Activated T-cell treated with anti-CD3 and anti-CD28 coated beads for 4 hours (primary cell): ENCODE data around the gene INTS4.
"Not testable (repeated sequence)": the region's sequence is repeated elsewhere in the genome, so short reads cannot be mapped to it uniquely, and the experiment has no call there.

Experiments
- DNase-seq: peaks from one replicate; pipeline ENCODE4 v3.0.0-alpha.2; 2020

Gene INTS4

GRCh38 chr11:78023426-78023825 lies 29.0 kb upstream of the INTS4 start:
- DNase-seq: no peak

- DNase-seq: no peak
Measured at GRCh38 chr11:78022397-78023396, 28.2 kb upstream of the INTS4 start, which contains the start of gene KCTD14. Gene KCTD14, minus strand, starts transcription at chr11:78023276. Its CDS starts 27 bp downstream, at chr11:78023249.

GRCh38 chr11:78021611-78022010 lies 27.1 kb upstream of the INTS4 start:
- no peak for DNase-seq

GRCh38 chr11:78020246-78020645 lies 25.8 kb upstream of the INTS4 start:
- no peak for DNase-seq

- DNase-seq: no peak
Measured at GRCh38 chr11:78019808-78020207, 25.3 kb upstream of the INTS4 start.

GRCh38 chr11:78015878-78016277 lies 21.4 kb upstream of the INTS4 start:
- DNase-seq: no peak

- not testable (repeated sequence) for DNase-seq
Measured at GRCh38 chr11:78014937-78015520, 20.6 kb upstream of the INTS4 start.

GRCh38 chr11:78011301-78011700 lies 16.8 kb upstream of the INTS4 start:
- no peak for DNase-seq

GRCh38 chr11:78010755-78011154 lies 16.3 kb upstream of the INTS4 start:
- DNase-seq: no peak

GRCh38 chr11:78010304-78010703 lies 15.8 kb upstream of the INTS4 start:
- DNase-seq: no peak

GRCh38 chr11:78009062-78009461 lies 14.6 kb upstream of the INTS4 start:
- DNase-seq: no peak

GRCh38 chr11:78000193-78000592 lies 5.7 kb upstream of the INTS4 start:
- peak; percentile 21 for DNase-seq

GRCh38 chr11:77999446-78000030 lies 5.1 kb upstream of the INTS4 start:
- DNase-seq: no peak

GRCh38 chr11:77993902-77994301 lies 566 bp downstream of the INTS4 start:
- DNase-seq: no peak

- DNase-seq: no peak
Measured at GRCh38 chr11:77990981-77991380, 3.5 kb downstream of the INTS4 start.

GRCh38 chr11:77986456-77986855 lies 8.0 kb downstream of the INTS4 start:
- DNase-seq: not testable (repeated sequence)

GRCh38 chr11:77981346-77981947 lies 13.0 kb downstream of the INTS4 start:
- no peak for DNase-seq

- no peak for DNase-seq
Measured at GRCh38 chr11:77968337-77968736, 26.1 kb downstream of the INTS4 start.

- DNase-seq: no peak
Measured at GRCh38 chr11:77967753-77968152, 26.7 kb downstream of the INTS4 start.

GRCh38 chr11:77967121-77967520 lies 27.3 kb downstream of the INTS4 start:
- no peak for DNase-seq

GRCh38 chr11:77966338-77966737 lies 28.1 kb downstream of the INTS4 start:
- DNase-seq: no peak

- no peak for DNase-seq
Measured at GRCh38 chr11:77959434-77959833, 35.0 kb downstream of the INTS4 start.

GRCh38 chr11:77958583-77959177 lies 35.8 kb downstream of the INTS4 start:
- DNase-seq: not testable (repeated sequence)
